Endothelial cell of umbilical vein (primary cell): ENCODE results near the gene PASD1. TPM values are rescaled to one million over a fixed set of nuclear protein-coding genes. Genes with fewer than 3 reads are reported as not detected.

ENCODE experiments used
- BruUV-seq: library from RNA; stranded (reverse); fragments of 400-500 nt; replicated peaks from 2 replicates; lab custom pipeline; 2021; lab: Mats Ljungman, UMichigan
- CTCF ChIA-PET: fragments of 300-600, 350-600 bp; sonication (Branson Sonifier 250); formaldehyde crosslinking; loops from one replicate; lab custom pipeline; 2021; ENCODE audit warnings: antibody characterized with exemption, inconsistent platforms; lab: Charles Lee
- POLR2A ChIA-PET: fragments of 300-600, 350-600 bp; sonication (Branson Sonifier 250); formaldehyde crosslinking; loops from one replicate; lab custom pipeline; 2021; ENCODE audit warnings: antibody characterized with exemption, inconsistent platforms; lab: Charles Lee
- DNase-seq: peaks from one replicate; pipeline ENCODE4 v3.0.0-alpha.2; 2011; ENCODE audit warnings: low read depth, low spot score
- FAIRE-seq: peaks from 2 replicates; lab custom pipeline; 2011; peaks lifted over from hg19 to GRCh38; lab: Jason Lieb, UNC
- H2AFZ ChIP-seq: 2 replicates; pipeline ENCODE4 v1.6.0; 2012; ENCODE audit warnings: low read depth, low read length, control low read depth, inconsistent platforms
- H3K27ac ChIP-seq: 2 replicates; pipeline ENCODE4 v1.5.1; 2011; ENCODE audit warnings: low read depth, mild to moderate bottlenecking, control low read depth, low read length, moderate library complexity; ENCODE audit not compliant: insufficient read depth
- H3K27me3 ChIP-seq, 2 experiments: 2 replicates each; pipeline versions ENCODE4 v1.6.0 to v1.6.1; 2011; ENCODE audit warnings: low read length in 2 of 2, mixed read lengths in 1 of 2; ENCODE audit not compliant: control insufficient read depth in 2 of 2, insufficient read depth in 2 of 2
- H3K36me3 ChIP-seq, 2 experiments: 2 replicates in 1 of 2; 3 replicates in 1 of 2; pipeline ENCODE4 v1.5.1; 2011; ENCODE audit warnings: low read length in 2 of 2, mild to moderate bottlenecking in 1 of 2, moderate library complexity in 1 of 2; ENCODE audit not compliant: control insufficient read depth in 2 of 2, insufficient read depth in 2 of 2; ENCODE audit errors: extremely low read depth in 1 of 2
- H3K4me1 ChIP-seq: 3 replicates; pipeline ENCODE4 v1.5.1; 2011; ENCODE audit warnings: mild to moderate bottlenecking, low read length; ENCODE audit not compliant: control insufficient read depth, insufficient read depth; ENCODE audit errors: extremely low read depth
- H3K4me2 ChIP-seq: 2 replicates; pipeline ENCODE4 v1.6.1; 2011; ENCODE audit warnings: low read length, control low read depth, mixed read lengths; ENCODE audit not compliant: insufficient read depth
- H3K4me3 ChIP-seq, 3 experiments: fragments of 200-600 bp in 1 of 3; sonication (generic), shearing (Covaris generic) in 1 of 3; replicated peaks in 1 of 3; 2 replicates each; pipeline ENCODE4 v1.5.1; 2011 to 2016; ENCODE audit warnings: control low read depth in 3 of 3, low read length in 3 of 3, mild to moderate bottlenecking in 2 of 3, inconsistent platforms in 1 of 3, low read depth in 1 of 3, moderate library complexity in 1 of 3; ENCODE audit not compliant: insufficient read depth in 1 of 3
- H3K79me2 ChIP-seq: 2 replicates; pipeline ENCODE4 v1.6.0; 2012; ENCODE audit warnings: low read length, inconsistent platforms; ENCODE audit not compliant: control insufficient read depth, insufficient read depth
- H3K9ac ChIP-seq: replicated peaks from 2 replicates; pipeline ENCODE3; 2011; ENCODE audit warnings: low read length, control low read depth; ENCODE audit not compliant: insufficient read depth; ENCODE audit errors: extremely low read depth
- H3K9me1 ChIP-seq: replicated peaks from 3 replicates; pipeline ENCODE4 v1.6.0; 2011; ENCODE audit warnings: mild to moderate bottlenecking, low read length; ENCODE audit not compliant: control insufficient read depth, insufficient read depth; ENCODE audit errors: extremely low read depth
- H3K9me3 ChIP-seq: replicated peaks from 2 replicates; pipeline ENCODE4 v1.5.1; 2012; ENCODE audit warnings: low read length, inconsistent platforms; ENCODE audit not compliant: control insufficient read depth, insufficient read depth
- H4K20me1 ChIP-seq: replicated peaks from 2 replicates; pipeline ENCODE3; 2011; ENCODE audit warnings: mild to moderate bottlenecking, low read length; ENCODE audit not compliant: control insufficient read depth, insufficient read depth; ENCODE audit errors: extremely low read depth
- CTCF ChIP-seq, 2 donors: IDR thresholded peaks; 1 replicate in 1 of 2; 2 replicates in 1 of 2; pipeline ENCODE4 v1.5.1; 2011; ENCODE audit warnings: low read length in 2 of 2, mild to moderate bottlenecking in 2 of 2, moderate library complexity in 2 of 2, control low read depth in 1 of 2, inconsistent platforms in 1 of 2, low read depth in 1 of 2; ENCODE audit not compliant: insufficient read depth in 1 of 2; ENCODE audit errors: extremely low read depth in 1 of 2
- EZH2 ChIP-seq: IDR thresholded peaks from 2 replicates; pipeline ENCODE4 v1.6.1; 2012; ENCODE audit warnings: borderline replicate concordance, low read depth, mild to moderate bottlenecking, moderate library complexity, low read length, inconsistent platforms; ENCODE audit not compliant: severe bottlenecking
- FOS ChIP-seq: IDR thresholded peaks from 2 replicates; pipeline ENCODE4 v1.6.1; 2011; ENCODE audit warnings: mild to moderate bottlenecking, low read length, moderate library complexity, borderline replicate concordance; ENCODE audit not compliant: insufficient read depth
- GATA2 ChIP-seq: IDR thresholded peaks from 2 replicates; pipeline ENCODE4 v1.7.0; 2011; ENCODE audit warnings: low read depth, mild to moderate bottlenecking, moderate library complexity, mixed read lengths, low read length; ENCODE audit not compliant: insufficient read length, insufficient read depth
- JUN ChIP-seq: IDR thresholded peaks from 2 replicates; pipeline ENCODE4 v1.6.1; 2011; ENCODE audit warnings: borderline replicate concordance, low read depth; ENCODE audit not compliant: insufficient read length, insufficient read depth
- MAX ChIP-seq: IDR thresholded peaks from 2 replicates; pipeline ENCODE4 v1.6.1; 2011; ENCODE audit not compliant: insufficient read depth, insufficient read length
- MYC ChIP-seq: IDR thresholded peaks from one replicate; pipeline ENCODE4 v1.6.1; 2011; ENCODE audit warnings: mild to moderate bottlenecking, low read depth, low read length
- POLR2A ChIP-seq: IDR thresholded peaks from 2 replicates; pipeline ENCODE4 v1.6.1; 2012; ENCODE audit warnings: low read depth, mild to moderate bottlenecking, control low read depth, low read length
- POLR2AphosphoS5 ChIP-seq: IDR thresholded peaks from 2 replicates; pipeline ENCODE4 v1.6.1; 2012; ENCODE audit warnings: low read depth, mild to moderate bottlenecking, control low read depth, low read length, moderate library complexity; ENCODE audit not compliant: insufficient read depth
- dilution Hi-C: fragments of 300-500 bp; cut with MboI; formaldehyde crosslinking; loops from one replicate; pipeline ENCODE4 v1.15.0; 2019; ENCODE audit warnings: low sequenced_read_pairs; ENCODE audit not compliant: extremely low pct_ligation_motif_present
- intact Hi-C: fragments of 100-400 bp; cut with micrococcal nuclease; formaldehyde crosslinking; loops from one replicate; pipeline ENCODE4 v1.10.0; 2022
- polyA plus RNA-seq, 4 experiments: library from polyadenylated mRNA; depleted of rRNA in 3 of 4; stranded (reverse) in 3 of 4; unstranded in 1 of 4; fragments of >200 nt; gene quantifications; 2 replicates each; pipeline versions ENCODE4 v1.2.1 to v1.2.3, GENCODE V29; 2011 to 2012; ENCODE audit warnings: missing spikeins in 1 of 4
- total RNA-seq: library from RNA; stranded (reverse); gene quantifications from 2 replicates; pipeline ENCODE4 v1.2.3, GENCODE V29; 2021

PASD1 gene
- total and polyA plus RNA-seq, 2 donors (not counting 3 experiments of a cell fraction or from before 2014, with no cell fraction given) = not detected

- H3K36me3 ChIP-seq = no peaks in the 10 kb centered on the region
- H2AFZ ChIP-seq = no peak overlapping the region
- CTCF ChIA-PET = no interaction called here
- no peak for DNase-seq
- POLR2A ChIA-PET = no interaction called here
- TF ChIP-seq MAX (no peak), CTCF (IDR thresholded peaks at IDR 0.05; ENCODE audit: extremely low read depth in 1 of 2, insufficient read depth in 1 of 2, low read depth in 1 of 2, low read length in 2 of 2) (no peak), POLR2A (no peak), POLR2AphosphoS5 (no peak), EZH2 (no peak), FOS (no peak), MYC (no peak), GATA2 (no peak), JUN (no peak)
- H3K4me1 ChIP-seq = no peaks in the 10 kb centered on the region
- H3K9ac ChIP-seq = no peak overlapping the region
- H3K27ac ChIP-seq = no peak overlapping the region
- no peak overlapping the region for H3K4me2 ChIP-seq
- H3K79me2 ChIP-seq = no peaks in the 10 kb centered on the region
- FAIRE-seq = no peak
- intact Hi-C loops (no loop called here), dilution Hi-C loops (no loop called here)
- no peaks in the 10 kb centered on the region for H3K27me3 ChIP-seq
- H3K9me1 ChIP-seq = no peaks in the 10 kb centered on the region
- no TSS peak for BruUV-seq
- no peak overlapping the region for H3K4me3 ChIP-seq
- no peaks in the 10 kb centered on the region for H4K20me1 ChIP-seq
- H3K9me3 ChIP-seq = no peaks in the 10 kb centered on the region
Observed at GRCh38 chrX:151700581-151700980, 137.1 kb downstream of the PASD1 start.
